HepG2 (cell line): ENCODE measurements around the gene DMGDH. TPM values are rescaled to one million over a fixed set of nuclear protein-coding genes. Genes with fewer than 3 reads are reported as not detected.

ENCODE experiments used
- AHR ChIP-seq: IDR thresholded peaks from 2 replicates; pipeline ENCODE4 v1.6.1; 2018; ENCODE audit warnings: missing genetic modification reagents, missing compliant biosample characterization
- CREB1 ChIP-seq, 2 experiments: fragments of 450-650 bp in 1 of 2; IDR thresholded peaks; 2 replicates each; pipeline ENCODE4 v1.6.1; 2016 to 2017; ENCODE audit warnings: control low read depth in 1 of 2, mild to moderate bottlenecking in 1 of 2, missing compliant biosample characterization in 1 of 2, missing genetic modification characterization in 1 of 2
- JUN ChIP-seq: sonication (generic); formaldehyde crosslinking; IDR thresholded peaks from 2 replicates; pipeline ENCODE4 v1.4.0; 2020; ENCODE audit warnings: mild to moderate bottlenecking, missing genetic modification reagents
- KAT8 ChIP-seq: IDR thresholded peaks from 2 replicates; pipeline ENCODE4 v1.6.1; 2016; ENCODE audit warnings: missing genetic modification reagents, missing compliant biosample characterization
- KDM5B ChIP-seq: sonication (generic); formaldehyde crosslinking; IDR thresholded peaks from 2 replicates; pipeline ENCODE4 v1.4.0; 2020; ENCODE audit warnings: missing genetic modification reagents, mild to moderate bottlenecking, borderline replicate concordance
- KLF11 ChIP-seq: IDR thresholded peaks from 2 replicates; pipeline ENCODE4 v1.6.1; 2016; ENCODE audit warnings: missing compliant biosample characterization
- MEIS1 ChIP-seq: sonication (generic); formaldehyde crosslinking; IDR thresholded peaks from 2 replicates; pipeline ENCODE4 v1.9.0; 2021; ENCODE audit warnings: mild to moderate bottlenecking, missing genetic modification reagents, moderate library complexity, borderline replicate concordance
- PHF8 ChIP-seq: sonication (generic); formaldehyde crosslinking; IDR thresholded peaks from 2 replicates; pipeline ENCODE4 v1.5.0; 2020; ENCODE audit warnings: missing genetic modification reagents
- PRDM4 ChIP-seq: sonication (generic); formaldehyde crosslinking; IDR thresholded peaks from 2 replicates; pipeline ENCODE4 v1.9.0; 2021; ENCODE audit warnings: missing genetic modification reagents, borderline replicate concordance
- PREB ChIP-seq: sonication (generic); formaldehyde crosslinking; IDR thresholded peaks from 2 replicates; pipeline ENCODE4 v1.4.0; 2020; ENCODE audit warnings: missing genetic modification reagents
- REPIN1 ChIP-seq: sonication (generic); formaldehyde crosslinking; IDR thresholded peaks from 2 replicates; pipeline ENCODE4 v1.8.0; 2022; ENCODE audit warnings: missing genetic modification reagents, low read depth, mild to moderate bottlenecking, borderline replicate concordance
- TAF15 ChIP-seq: fragments of 200-400 bp; formaldehyde crosslinking; IDR thresholded peaks from one replicate; pipeline ENCODE4 v1.6.1; 2018; ENCODE audit warnings: mild to moderate bottlenecking, low read depth, low read length; ENCODE audit not compliant: poor library complexity, severe bottlenecking
- ZBTB21 ChIP-seq: sonication (generic); formaldehyde crosslinking; IDR thresholded peaks from 2 replicates; pipeline ENCODE4 v1.4.0; 2020; ENCODE audit warnings: missing genetic modification reagents
- ZFP36L1 ChIP-seq: sonication (generic); formaldehyde crosslinking; IDR thresholded peaks from 2 replicates; pipeline ENCODE4 v1.8.0; 2022; ENCODE audit warnings: mild to moderate bottlenecking, missing genetic modification reagents, moderate library complexity
- ZNF230 ChIP-seq: sonication (generic); formaldehyde crosslinking; IDR thresholded peaks from 2 replicates; pipeline ENCODE4 v1.4.0; 2020; ENCODE audit warnings: mild to moderate bottlenecking, missing genetic modification reagents
- ZNF282 ChIP-seq: fragments of 450-650 bp; IDR thresholded peaks from 2 replicates; pipeline ENCODE4 v1.6.1; 2018; ENCODE audit not compliant: partially characterized antibody
- ZNF446 ChIP-seq: sonication (generic); formaldehyde crosslinking; IDR thresholded peaks from 2 replicates; pipeline ENCODE4 v1.5.0; 2020; ENCODE audit warnings: mild to moderate bottlenecking, missing genetic modification reagents
- ZNF546 ChIP-seq: sonication (generic); formaldehyde crosslinking; conservative IDR thresholded peaks from 2 replicates; pipeline ENCODE4 v1.8.1; 2023; ENCODE audit warnings: mild to moderate bottlenecking, missing genetic modification reagents
- ZNF549 ChIP-seq: sonication (generic); formaldehyde crosslinking; IDR thresholded peaks from 2 replicates; pipeline ENCODE4 v1.5.0; 2020; ENCODE audit warnings: missing genetic modification reagents
- ZNF552 ChIP-seq: sonication (generic); formaldehyde crosslinking; IDR thresholded peaks from 2 replicates; pipeline ENCODE4 v1.9.0; 2022; ENCODE audit warnings: missing genetic modification reagents, mild to moderate bottlenecking, borderline replicate concordance
- ZNF556 ChIP-seq: sonication (generic); formaldehyde crosslinking; IDR thresholded peaks from 2 replicates; pipeline ENCODE4 v1.4.0; 2020; ENCODE audit warnings: mild to moderate bottlenecking, missing genetic modification reagents, borderline replicate concordance
- ZNF678 ChIP-seq: sonication (generic); formaldehyde crosslinking; IDR thresholded peaks from 2 replicates; pipeline ENCODE4 v1.4.0; 2020; ENCODE audit warnings: mild to moderate bottlenecking, missing genetic modification reagents
- polyA plus RNA-seq, 8 experiments: library from polyadenylated mRNA; depleted of rRNA in 3 of 8; stranded (reverse) in 7 of 8; unstranded in 1 of 8; fragments of >200 nt; fragmentation: Illumina TruSeq in 4 of 8; extraction: Trizol in 4 of 8; gene quantifications; 2 replicates each; pipeline versions ENCODE4 v1.2.1 to v1.2.3, GENCODE V29; 2011 to 2016; ENCODE audit warnings: low read depth in 4 of 8, missing spikeins in 1 of 8, mixed read lengths in 1 of 8; ENCODE audit not compliant: insufficient read depth in 1 of 8
- total RNA-seq, 5 experiments: library from RNA; depleted of rRNA; stranded (reverse); fragments of >200 nt; fragmentation: Illumina TruSeq; extraction: Trizol; gene quantifications; 2 replicates each; pipeline ENCODE4 v1.2.3, GENCODE V29; 2016; ENCODE audit warnings: low read depth in 1 of 5
- TF ChIP-seq, protein P1 (sequence below): sonication (generic); formaldehyde crosslinking; IDR thresholded peaks from 2 replicates; pipeline ENCODE4 v1.4.0; 2020; ENCODE audit warnings: missing genetic modification reagents

Gene DMGDH
- total and polyA plus RNA-seq, 2 of the 13 experiments (the other 11 are each of a cell fraction or from before 2014, with no cell fraction given): 3.6 to 7.9 TPM

DNA sequence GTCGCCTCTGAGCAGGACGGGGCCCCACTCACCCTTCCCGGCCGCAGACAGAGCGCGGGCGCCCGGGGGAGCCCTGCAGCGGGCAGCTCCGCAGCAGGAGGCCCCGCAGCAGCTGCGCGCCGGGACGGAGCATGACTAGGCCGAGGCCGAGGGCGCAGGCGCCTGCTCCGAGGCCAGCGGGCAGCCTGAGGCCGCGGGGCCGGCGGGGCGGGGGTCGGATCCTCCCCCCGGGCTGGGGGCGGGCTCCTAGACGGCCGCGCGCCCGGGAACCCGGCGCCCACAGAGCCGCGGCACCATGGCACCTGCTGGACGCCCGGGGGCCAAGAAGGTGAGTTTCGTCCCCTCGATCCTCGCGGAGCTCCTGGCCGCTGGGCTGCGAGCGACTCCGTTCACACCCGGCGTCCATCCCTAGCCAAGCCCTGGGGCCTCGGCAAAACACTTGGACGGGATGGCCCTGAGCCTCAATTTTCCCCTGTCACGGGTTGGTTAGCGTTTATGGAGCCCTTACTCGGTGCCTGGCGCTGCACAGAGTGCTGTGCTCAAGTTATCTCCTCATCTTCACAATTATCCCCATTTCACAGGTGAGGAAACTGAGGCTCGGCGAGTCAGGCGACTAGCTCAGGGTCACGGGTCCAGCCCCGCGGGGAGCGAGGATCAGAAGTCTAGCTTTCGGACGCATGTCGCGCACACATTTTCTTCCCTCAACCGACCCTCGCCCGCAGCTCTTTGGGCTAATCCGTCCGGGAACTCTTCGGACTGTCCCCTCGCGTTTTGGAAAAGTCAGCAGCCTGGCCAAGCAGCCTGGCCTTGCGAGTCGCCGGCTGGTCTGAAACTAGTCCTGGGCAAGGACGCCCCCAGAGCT is at the start of gene DMGDH, which contains the start of gene BHMT2 (continued):
- TF ChIP-seq ZNF282 (no peak), ZNF552 (CRISPR knock-in tag) (0 out of 2 replicates have a peak, but pooled peaks have one; percentile 38), TAF15 (no peak), PRDM4 (CRISPR knock-in tag) (no peak), PREB (CRISPR knock-in tag) (no peak), PHF8 (CRISPR knock-in tag) (peak; percentile 78), ZFP36L1 (CRISPR knock-in tag) (no peak), KLF11 (CRISPR knock-in tag) (no peak), ZNF446 (CRISPR knock-in tag) (peak; percentile 7; the same call in 1 of the 2 replicates), MEIS1 (CRISPR knock-in tag) (peak; percentile 63; the same call in 1 of the 2 replicates), KAT8 (CRISPR knock-in tag) (no peak), ZNF556 (CRISPR knock-in tag) (0 out of 2 replicates have a peak, but pooled peaks have one; percentile 62), ZNF546 (CRISPR knock-in tag) (peak; percentile 64; the same call in 1 of the 2 replicates), ZNF549 (CRISPR knock-in tag) (no peak), CREB1 (IDR thresholded peaks at IDR 0.05) (no peak), CREB1 (CRISPR knock-in tag; IDR thresholded peaks at IDR 0.05) (no peak), AHR (no peak), REPIN1 (no peak), ZBTB21 (CRISPR knock-in tag) (no peak), ZNF678 (CRISPR knock-in tag) (0 out of 2 replicates have a peak, but pooled peaks have one; percentile 75), KDM5B (CRISPR knock-in tag) (peak; percentile 84), ZNF230 (CRISPR knock-in tag) (peak; percentile 47; the same call in 1 of the 2 replicates), JUN (0 out of 2 replicates have a peak, but pooled peaks have one; percentile 57)
- TF ChIP-seq, protein P1, sequence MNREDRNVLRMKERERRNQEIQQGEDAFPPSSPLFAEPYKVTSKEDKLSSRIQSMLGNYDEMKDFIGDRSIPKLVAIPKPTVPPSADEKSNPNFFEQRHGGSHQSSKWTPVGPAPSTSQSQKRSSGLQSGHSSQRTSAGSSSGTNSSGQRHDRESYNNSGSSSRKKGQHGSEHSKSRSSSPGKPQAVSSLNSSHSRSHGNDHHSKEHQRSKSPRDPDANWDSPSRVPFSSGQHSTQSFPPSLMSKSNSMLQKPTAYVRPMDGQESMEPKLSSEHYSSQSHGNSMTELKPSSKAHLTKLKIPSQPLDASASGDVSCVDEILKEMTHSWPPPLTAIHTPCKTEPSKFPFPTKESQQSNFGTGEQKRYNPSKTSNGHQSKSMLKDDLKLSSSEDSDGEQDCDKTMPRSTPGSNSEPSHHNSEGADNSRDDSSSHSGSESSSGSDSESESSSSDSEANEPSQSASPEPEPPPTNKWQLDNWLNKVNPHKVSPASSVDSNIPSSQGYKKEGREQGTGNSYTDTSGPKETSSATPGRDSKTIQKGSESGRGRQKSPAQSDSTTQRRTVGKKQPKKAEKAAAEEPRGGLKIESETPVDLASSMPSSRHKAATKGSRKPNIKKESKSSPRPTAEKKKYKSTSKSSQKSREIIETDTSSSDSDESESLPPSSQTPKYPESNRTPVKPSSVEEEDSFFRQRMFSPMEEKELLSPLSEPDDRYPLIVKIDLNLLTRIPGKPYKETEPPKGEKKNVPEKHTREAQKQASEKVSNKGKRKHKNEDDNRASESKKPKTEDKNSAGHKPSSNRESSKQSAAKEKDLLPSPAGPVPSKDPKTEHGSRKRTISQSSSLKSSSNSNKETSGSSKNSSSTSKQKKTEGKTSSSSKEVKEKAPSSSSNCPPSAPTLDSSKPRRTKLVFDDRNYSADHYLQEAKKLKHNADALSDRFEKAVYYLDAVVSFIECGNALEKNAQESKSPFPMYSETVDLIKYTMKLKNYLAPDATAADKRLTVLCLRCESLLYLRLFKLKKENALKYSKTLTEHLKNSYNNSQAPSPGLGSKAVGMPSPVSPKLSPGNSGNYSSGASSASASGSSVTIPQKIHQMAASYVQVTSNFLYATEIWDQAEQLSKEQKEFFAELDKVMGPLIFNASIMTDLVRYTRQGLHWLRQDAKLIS (CRISPR knock-in tag): no peak
